ENCODE measurements around the gene FLT1.

The FLT1 gene

DNA sequence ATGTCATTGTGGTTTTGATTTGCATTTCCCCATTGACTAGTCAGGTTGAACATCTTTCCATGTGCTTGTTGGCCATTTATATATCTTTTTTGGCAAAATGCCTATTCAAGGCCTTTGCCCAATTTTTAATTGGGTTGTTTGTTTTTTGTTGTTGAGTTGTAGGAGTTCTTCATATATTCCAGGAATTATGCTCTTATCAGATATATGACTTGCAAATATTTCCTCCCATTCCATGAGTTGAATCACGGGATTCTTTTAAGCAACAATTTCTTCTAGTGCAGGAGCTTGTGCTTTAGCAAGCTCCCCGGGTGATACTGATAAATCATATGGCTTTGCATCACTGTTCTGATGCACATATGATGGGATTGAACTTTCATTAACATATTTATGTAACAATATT is 47.0 kb upstream of the FLT1 start:
- DNase-seq (ENCODE audit: low read depth in 1 of 2, low spot score in 1 of 2), result no peak
- H3K27ac ChIP-seq (replicated peaks), result no peak overlapping the region
- H3K27me3 ChIP-seq (ENCODE audit: insufficient read depth, poor library complexity, severe bottlenecking), result no peaks in the 10 kb centered on the region
- no peak overlapping the region for H3K4me3 ChIP-seq (replicated peaks; ENCODE audit: insufficient read depth, low read length)
- TF ChIP-seq, protein P1, sequence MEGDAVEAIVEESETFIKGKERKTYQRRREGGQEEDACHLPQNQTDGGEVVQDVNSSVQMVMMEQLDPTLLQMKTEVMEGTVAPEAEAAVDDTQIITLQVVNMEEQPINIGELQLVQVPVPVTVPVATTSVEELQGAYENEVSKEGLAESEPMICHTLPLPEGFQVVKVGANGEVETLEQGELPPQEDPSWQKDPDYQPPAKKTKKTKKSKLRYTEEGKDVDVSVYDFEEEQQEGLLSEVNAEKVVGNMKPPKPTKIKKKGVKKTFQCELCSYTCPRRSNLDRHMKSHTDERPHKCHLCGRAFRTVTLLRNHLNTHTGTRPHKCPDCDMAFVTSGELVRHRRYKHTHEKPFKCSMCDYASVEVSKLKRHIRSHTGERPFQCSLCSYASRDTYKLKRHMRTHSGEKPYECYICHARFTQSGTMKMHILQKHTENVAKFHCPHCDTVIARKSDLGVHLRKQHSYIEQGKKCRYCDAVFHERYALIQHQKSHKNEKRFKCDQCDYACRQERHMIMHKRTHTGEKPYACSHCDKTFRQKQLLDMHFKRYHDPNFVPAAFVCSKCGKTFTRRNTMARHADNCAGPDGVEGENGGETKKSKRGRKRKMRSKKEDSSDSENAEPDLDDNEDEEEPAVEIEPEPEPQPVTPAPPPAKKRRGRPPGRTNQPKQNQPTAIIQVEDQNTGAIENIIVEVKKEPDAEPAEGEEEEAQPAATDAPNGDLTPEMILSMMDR (IDR thresholded peaks at IDR 0.05; ENCODE audit: insufficient read depth, low read length), result no peak
- no peak for TF ChIP-seq SPI1 (IDR thresholded peaks at IDR 0.05; ENCODE audit: borderline replicate concordance, low read depth)
- no peak for TF ChIP-seq POLR2AphosphoS5 (IDR thresholded peaks at IDR 0.05; ENCODE audit: low read depth)
- no peak for TF ChIP-seq GABPA (IDR thresholded peaks at IDR 0.05; ENCODE audit: low read depth)
- TF ChIP-seq, protein P2, sequence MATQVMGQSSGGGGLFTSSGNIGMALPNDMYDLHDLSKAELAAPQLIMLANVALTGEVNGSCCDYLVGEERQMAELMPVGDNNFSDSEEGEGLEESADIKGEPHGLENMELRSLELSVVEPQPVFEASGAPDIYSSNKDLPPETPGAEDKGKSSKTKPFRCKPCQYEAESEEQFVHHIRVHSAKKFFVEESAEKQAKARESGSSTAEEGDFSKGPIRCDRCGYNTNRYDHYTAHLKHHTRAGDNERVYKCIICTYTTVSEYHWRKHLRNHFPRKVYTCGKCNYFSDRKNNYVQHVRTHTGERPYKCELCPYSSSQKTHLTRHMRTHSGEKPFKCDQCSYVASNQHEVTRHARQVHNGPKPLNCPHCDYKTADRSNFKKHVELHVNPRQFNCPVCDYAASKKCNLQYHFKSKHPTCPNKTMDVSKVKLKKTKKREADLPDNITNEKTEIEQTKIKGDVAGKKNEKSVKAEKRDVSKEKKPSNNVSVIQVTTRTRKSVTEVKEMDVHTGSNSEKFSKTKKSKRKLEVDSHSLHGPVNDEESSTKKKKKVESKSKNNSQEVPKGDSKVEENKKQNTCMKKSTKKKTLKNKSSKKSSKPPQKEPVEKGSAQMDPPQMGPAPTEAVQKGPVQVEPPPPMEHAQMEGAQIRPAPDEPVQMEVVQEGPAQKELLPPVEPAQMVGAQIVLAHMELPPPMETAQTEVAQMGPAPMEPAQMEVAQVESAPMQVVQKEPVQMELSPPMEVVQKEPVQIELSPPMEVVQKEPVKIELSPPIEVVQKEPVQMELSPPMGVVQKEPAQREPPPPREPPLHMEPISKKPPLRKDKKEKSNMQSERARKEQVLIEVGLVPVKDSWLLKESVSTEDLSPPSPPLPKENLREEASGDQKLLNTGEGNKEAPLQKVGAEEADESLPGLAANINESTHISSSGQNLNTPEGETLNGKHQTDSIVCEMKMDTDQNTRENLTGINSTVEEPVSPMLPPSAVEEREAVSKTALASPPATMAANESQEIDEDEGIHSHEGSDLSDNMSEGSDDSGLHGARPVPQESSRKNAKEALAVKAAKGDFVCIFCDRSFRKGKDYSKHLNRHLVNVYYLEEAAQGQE (IDR thresholded peaks at IDR 0.05; ENCODE audit: insufficient replicate concordance, low read depth), result no peak

DNA sequence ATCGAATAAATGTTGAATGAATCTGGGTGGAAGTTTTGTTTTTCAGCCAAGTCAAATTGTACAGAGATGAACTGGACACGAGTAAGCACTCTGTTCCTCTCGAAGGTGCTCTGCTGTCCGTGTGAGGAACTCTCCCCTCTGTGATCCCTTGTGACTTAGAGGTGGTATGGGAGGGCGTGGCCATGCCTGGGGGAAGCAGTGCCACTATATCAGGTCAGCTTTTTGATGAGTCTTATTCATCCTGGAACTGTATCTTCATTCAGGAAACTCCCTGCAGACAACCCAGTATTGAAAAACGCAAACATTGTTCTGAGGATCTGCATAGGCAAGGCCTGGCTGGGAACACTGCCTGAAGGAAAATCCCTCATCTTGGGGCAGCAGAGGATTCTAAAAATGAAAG is 45.7 kb upstream of the FLT1 start:
- no peak overlapping the region for H3K4me3 ChIP-seq (replicated peaks; ENCODE audit: insufficient read depth, low read length)

DNA sequence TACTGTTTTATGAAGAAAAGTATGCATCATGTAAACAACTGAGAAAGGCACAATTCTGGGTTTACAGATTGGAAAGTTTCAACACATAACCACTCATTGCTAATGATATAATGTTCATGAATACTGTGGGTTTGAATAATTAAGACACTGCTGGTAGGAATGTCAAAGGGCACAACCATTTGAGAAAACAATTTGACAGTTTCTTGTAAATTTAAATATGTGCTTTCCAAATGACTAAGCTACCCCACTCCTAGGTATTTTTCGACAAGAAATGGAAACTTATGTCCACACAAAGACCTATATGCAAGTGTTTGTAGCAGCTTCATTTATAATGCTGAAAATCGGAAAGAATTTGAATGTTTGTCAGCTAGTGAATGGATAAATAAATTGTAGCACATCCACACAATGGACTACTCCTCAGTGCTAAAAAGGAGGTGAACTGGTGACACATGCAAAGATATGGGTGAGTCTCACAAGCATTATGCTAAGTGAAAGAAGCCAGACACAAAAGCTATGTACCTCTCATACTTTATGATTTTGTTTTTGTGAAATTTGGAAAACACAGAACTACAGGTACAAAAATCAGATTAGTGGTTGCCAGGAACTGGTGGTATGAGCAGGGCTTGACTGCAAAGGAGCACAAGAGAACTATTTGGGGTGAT is 44.8 kb upstream of the FLT1 start:
- TF ChIP-seq, protein P2 (IDR thresholded peaks at IDR 0.05; ENCODE audit: insufficient replicate concordance, low read depth), result no peak
- TF ChIP-seq SPI1 (IDR thresholded peaks at IDR 0.05; ENCODE audit: borderline replicate concordance, low read depth) (no peak), POLR2AphosphoS5 (IDR thresholded peaks at IDR 0.05; ENCODE audit: low read depth) (no peak), GABPA (IDR thresholded peaks at IDR 0.05; ENCODE audit: low read depth) (no peak)
- TF ChIP-seq, protein P1 (IDR thresholded peaks at IDR 0.05; ENCODE audit: insufficient read depth, low read length), result no peak
- no peak for DNase-seq (ENCODE audit: low read depth in 1 of 2, low spot score in 1 of 2)
- no peak overlapping the region for H3K27ac ChIP-seq (replicated peaks)
- H3K4me3 ChIP-seq (replicated peaks; ENCODE audit: insufficient read depth, low read length), result no peak overlapping the region
- H3K27me3 ChIP-seq (ENCODE audit: insufficient read depth, poor library complexity, severe bottlenecking), result no peaks in the 10 kb centered on the region

More for the DNA sequence above, 45.7 kb upstream of the FLT1 start:
- DNase-seq (ENCODE audit: low read depth in 1 of 2, low spot score in 1 of 2), result no peak
- TF ChIP-seq, protein P1 (IDR thresholded peaks at IDR 0.05; ENCODE audit: insufficient read depth, low read length), result no peak
- TF ChIP-seq SPI1 (IDR thresholded peaks at IDR 0.05; ENCODE audit: borderline replicate concordance, low read depth), result no peak
- TF ChIP-seq POLR2AphosphoS5 (IDR thresholded peaks at IDR 0.05; ENCODE audit: low read depth), result no peak
- no peak for TF ChIP-seq GABPA (IDR thresholded peaks at IDR 0.05; ENCODE audit: low read depth)
- TF ChIP-seq, protein P2 (IDR thresholded peaks at IDR 0.05; ENCODE audit: insufficient replicate concordance, low read depth), result no peak
- no peak overlapping the region for H3K27ac ChIP-seq (replicated peaks)
- no peaks in the 10 kb centered on the region for H3K27me3 ChIP-seq (ENCODE audit: insufficient read depth, poor library complexity, severe bottlenecking)

All from HL-60 (cell line).